ENCODE results near the gene TPI1.

- no peak for TF ChIP-seq CTCF (IDR thresholded peaks at IDR 0.05)
- no peak for TF ChIP-seq POLR2A (IDR thresholded peaks at IDR 0.05)
Observed at GRCh38 chr12:6855322-6855721, 12.0 kb upstream of the TPI1 start.

Data from right lobe of liver (tissue), 4 donors.